Measurements from ENCODE around the gene VAMP2. TPM values are rescaled to one million over a fixed set of nuclear protein-coding genes. Genes with fewer than 3 reads are reported as not detected.

The VAMP2 gene
- total and polyA plus RNA-seq, 9 of the 15 experiments (the other 6 are each of a cell fraction or from before 2014, with no cell fraction given) = 2.3 to 31.8 (median 6.0) TPM

DNA sequence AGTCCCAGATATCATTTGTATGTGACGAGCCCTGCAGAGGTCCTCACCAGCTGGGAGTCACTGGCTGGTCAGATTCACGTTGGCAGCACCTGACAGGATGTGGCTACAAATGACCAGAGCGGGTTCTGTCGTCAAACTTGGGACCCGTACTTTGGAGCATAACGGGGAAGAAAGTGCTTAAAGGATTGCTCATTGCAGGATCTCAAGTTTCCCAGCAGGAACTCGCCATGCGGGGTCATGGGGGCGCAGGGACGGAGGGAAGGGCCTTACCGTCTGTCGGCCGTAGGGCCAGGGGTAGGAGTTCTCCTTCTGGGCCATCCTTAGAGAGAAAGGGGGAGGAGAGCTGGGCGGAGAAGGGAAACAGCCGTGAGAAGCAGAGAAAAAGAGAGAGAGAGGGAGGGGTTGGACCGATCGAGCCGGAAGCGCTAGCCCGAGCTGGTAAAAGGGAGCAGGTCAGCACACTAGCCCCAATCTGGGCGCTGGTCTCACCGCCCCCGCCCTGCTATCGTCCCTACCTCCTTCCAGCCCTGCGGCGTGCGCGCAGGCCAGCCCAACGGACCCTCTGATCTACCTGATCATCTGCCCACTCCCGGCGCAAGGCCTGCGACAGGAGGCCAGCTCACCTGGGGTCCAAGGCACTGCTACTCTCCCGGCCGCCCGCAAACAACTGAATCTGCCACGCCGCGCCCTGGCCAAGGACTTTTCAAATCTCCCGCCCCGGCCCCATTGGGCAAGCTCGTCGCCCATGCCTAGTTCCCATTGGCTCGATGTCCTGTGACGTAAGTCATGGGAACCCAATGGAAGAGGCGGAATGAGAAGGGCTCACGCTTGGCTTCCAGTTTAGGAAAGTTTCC, 47.4 kb upstream of the VAMP2 start, which contains the start of gene AURKB (continued):
- TF ChIP-seq CBX3 (IDR thresholded peaks at IDR 0.05; ENCODE audit: borderline replicate concordance in 1 of 2, low read length in 2 of 2) (no peak), STAT5A (IDR thresholded peaks at IDR 0.05; ENCODE audit: borderline replicate concordance, low read length) (no peak), NR2C2 (CRISPR knock-in tag; IDR thresholded peaks at IDR 0.05) (no peak), NR2C2 (tag; IDR thresholded peaks at IDR 0.05) (peak; percentile 55; the same call in 1 of the 2 replicates), SIX5 (IDR thresholded peaks at IDR 0.05; ENCODE audit: borderline replicate concordance in 1 of 2, insufficient read depth in 1 of 2, low read depth in 1 of 2, low read length in 2 of 2) (no peak), CC2D1A (IDR thresholded peaks at IDR 0.05) (peak; percentile 69; the same call in 1 of the 2 replicates), JUNB (CRISPR knock-in tag; conservative IDR thresholded peaks at IDR 0.05) (no peak)
- TF ChIP-seq, protein P1, sequence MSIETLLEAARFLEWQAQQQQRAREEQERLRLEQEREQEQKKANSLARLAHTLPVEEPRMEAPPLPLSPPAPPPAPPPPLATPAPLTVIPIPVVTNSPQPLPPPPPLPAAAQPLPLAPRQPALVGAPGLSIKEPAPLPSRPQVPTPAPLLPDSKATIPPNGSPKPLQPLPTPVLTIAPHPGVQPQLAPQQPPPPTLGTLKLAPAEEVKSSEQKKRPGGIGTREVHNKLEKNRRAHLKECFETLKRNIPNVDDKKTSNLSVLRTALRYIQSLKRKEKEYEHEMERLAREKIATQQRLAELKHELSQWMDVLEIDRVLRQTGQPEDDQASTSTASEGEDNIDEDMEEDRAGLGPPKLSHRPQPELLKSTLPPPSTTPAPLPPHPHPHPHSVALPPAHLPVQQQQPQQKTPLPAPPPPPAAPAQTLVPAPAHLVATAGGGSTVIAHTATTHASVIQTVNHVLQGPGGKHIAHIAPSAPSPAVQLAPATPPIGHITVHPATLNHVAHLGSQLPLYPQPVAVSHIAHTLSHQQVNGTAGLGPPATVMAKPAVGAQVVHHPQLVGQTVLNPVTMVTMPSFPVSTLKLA (conservative IDR thresholded peaks at IDR 0.05) = peak; percentile 76 to 94
- TF ChIP-seq, protein P2, sequence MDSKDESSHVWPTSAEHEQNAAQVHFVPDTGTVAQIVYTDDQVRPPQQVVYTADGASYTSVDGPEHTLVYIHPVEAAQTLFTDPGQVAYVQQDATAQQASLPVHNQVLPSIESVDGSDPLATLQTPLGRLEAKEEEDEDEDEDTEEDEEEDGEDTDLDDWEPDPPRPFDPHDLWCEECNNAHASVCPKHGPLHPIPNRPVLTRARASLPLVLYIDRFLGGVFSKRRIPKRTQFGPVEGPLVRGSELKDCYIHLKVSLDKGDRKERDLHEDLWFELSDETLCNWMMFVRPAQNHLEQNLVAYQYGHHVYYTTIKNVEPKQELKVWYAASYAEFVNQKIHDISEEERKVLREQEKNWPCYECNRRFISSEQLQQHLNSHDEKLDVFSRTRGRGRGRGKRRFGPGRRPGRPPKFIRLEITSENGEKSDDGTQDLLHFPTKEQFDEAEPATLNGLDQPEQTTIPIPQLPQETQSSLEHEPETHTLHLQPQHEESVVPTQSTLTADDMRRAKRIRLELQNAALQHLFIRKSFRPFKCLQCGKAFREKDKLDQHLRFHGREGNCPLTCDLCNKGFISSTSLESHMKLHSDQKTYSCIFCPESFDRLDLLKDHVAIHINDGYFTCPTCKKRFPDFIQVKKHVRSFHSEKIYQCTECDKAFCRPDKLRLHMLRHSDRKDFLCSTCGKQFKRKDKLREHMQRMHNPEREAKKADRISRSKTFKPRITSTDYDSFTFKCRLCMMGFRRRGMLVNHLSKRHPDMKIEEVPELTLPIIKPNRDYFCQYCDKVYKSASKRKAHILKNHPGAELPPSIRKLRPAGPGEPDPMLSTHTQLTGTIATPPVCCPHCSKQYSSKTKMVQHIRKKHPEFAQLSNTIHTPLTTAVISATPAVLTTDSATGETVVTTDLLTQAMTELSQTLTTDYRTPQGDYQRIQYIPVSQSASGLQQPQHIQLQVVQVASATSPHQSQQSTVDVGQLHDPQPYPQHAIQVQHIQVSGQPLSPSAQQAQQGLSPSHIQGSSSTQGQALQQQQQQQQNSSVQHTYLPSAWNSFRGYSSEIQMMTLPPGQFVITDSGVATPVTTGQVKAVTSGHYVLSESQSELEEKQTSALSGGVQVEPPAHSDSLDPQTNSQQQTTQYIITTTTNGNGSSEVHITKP (IDR thresholded peaks at IDR 0.05; ENCODE audit: partially characterized antibody) = no peak
- TF ChIP-seq, protein P3, sequence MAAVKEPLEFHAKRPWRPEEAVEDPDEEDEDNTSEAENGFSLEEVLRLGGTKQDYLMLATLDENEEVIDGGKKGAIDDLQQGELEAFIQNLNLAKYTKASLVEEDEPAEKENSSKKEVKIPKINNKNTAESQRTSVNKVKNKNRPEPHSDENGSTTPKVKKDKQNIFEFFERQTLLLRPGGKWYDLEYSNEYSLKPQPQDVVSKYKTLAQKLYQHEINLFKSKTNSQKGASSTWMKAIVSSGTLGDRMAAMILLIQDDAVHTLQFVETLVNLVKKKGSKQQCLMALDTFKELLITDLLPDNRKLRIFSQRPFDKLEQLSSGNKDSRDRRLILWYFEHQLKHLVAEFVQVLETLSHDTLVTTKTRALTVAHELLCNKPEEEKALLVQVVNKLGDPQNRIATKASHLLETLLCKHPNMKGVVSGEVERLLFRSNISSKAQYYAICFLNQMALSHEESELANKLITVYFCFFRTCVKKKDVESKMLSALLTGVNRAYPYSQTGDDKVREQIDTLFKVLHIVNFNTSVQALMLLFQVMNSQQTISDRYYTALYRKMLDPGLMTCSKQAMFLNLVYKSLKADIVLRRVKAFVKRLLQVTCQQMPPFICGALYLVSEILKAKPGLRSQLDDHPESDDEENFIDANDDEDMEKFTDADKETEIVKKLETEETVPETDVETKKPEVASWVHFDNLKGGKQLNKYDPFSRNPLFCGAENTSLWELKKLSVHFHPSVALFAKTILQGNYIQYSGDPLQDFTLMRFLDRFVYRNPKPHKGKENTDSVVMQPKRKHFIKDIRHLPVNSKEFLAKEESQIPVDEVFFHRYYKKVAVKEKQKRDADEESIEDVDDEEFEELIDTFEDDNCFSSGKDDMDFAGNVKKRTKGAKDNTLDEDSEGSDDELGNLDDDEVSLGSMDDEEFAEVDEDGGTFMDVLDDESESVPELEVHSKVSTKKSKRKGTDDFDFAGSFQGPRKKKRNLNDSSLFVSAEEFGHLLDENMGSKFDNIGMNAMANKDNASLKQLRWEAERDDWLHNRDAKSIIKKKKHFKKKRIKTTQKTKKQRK (IDR thresholded peaks at IDR 0.05; ENCODE audit: borderline replicate concordance, low read depth, low read length) = no peak
